Karpas-422 (cell line): ENCODE results near the gene LIN28A. TPM values are rescaled to one million over a fixed set of nuclear protein-coding genes. Genes with fewer than 3 reads are reported as not detected.

ENCODE experiments used
- DNase-seq: peaks from one replicate; pipeline ENCODE4 v3.0.0-alpha.2; 2015
- H2AFZ ChIP-seq: fragments of 200-600 bp; sonication (generic); 2 replicates; pipeline ENCODE4 v1.6.1; 2014; ENCODE audit warnings: antibody characterized with exemption, low read length, mixed read lengths
- H3K27ac ChIP-seq: fragments of 200-600 bp; sonication (generic); 2 replicates; pipeline ENCODE4 v1.5.1; 2014; ENCODE audit warnings: mild to moderate bottlenecking, low read length, moderate library complexity
- H3K27me3 ChIP-seq: fragments of 200-600 bp; sonication (generic); 2 replicates; pipeline ENCODE4 v1.6.1; 2014; ENCODE audit warnings: low read length, mixed read lengths
- H3K36me3 ChIP-seq: fragments of 200-600 bp; sonication (generic); 2 replicates; pipeline ENCODE4 v1.6.1; 2014; ENCODE audit warnings: low read length, mixed read lengths; ENCODE audit not compliant: insufficient read depth
- H3K4me1 ChIP-seq: fragments of 200-600 bp; sonication (generic); 2 replicates; pipeline ENCODE4 v1.6.1; 2014; ENCODE audit warnings: mild to moderate bottlenecking, low read length, mixed read lengths
- H3K4me2 ChIP-seq: fragments of 200-600 bp; sonication (generic); 2 replicates; pipeline ENCODE4 v1.6.1; 2014; ENCODE audit warnings: low read length, low read depth, mild to moderate bottlenecking; ENCODE audit not compliant: poor library complexity, severe bottlenecking
- H3K4me3 ChIP-seq: fragments of 200-600 bp; sonication (generic); 2 replicates; pipeline ENCODE4 v1.5.1; 2014; ENCODE audit warnings: mild to moderate bottlenecking, antibody characterized with exemption, low read length, mixed read lengths
- H3K79me2 ChIP-seq: fragments of 200-600 bp; sonication (generic); 2 replicates; pipeline ENCODE4 v1.6.1; 2014; ENCODE audit warnings: mild to moderate bottlenecking, low read length, mixed read lengths
- H3K9ac ChIP-seq: fragments of 200-600 bp; sonication (generic); 2 replicates; pipeline ENCODE4 v1.6.0; 2014; ENCODE audit warnings: low read length
- H3K9me2 ChIP-seq: fragments of 200-600 bp; sonication (generic), shearing (Covaris generic); replicated peaks from 2 replicates; pipeline ENCODE4 v1.6.0; 2014; ENCODE audit warnings: mild to moderate bottlenecking, low read length, moderate library complexity; ENCODE audit not compliant: insufficient read depth
- H3K9me3 ChIP-seq: fragments of 300-700, 200-600 bp; sonication (generic); 2 replicates; pipeline ENCODE4 v1.6.1; 2014; ENCODE audit warnings: low read length, mixed read lengths
- H4K20me1 ChIP-seq: fragments of 200-600 bp; sonication (generic); 2 replicates; pipeline ENCODE4 v1.6.1; 2014; ENCODE audit warnings: mild to moderate bottlenecking, antibody characterized with exemption, low read length, low read depth; ENCODE audit not compliant: insufficient read depth
- total RNA-seq: library from RNA; depleted of rRNA; stranded (reverse); fragments of >200 nt; shearing (Covaris generic); gene quantifications from 2 replicates; pipeline ENCODE4 v1.2.3, GENCODE V29; 2014; ENCODE audit warnings: low replicate concordance

The LIN28A gene
- total RNA-seq, 1 experiment from 2014 or later, result 0.04 TPM

- Histone ChIP-seq H3K9ac (peak overlapping the region; percentile 84), H3K27me3 (no peaks in the 10 kb centered on the region), H3K36me3 (peaks cover 7% of the 10 kb centered on the region; the same call in 1 of the 2 replicates), H3K79me2 (peaks cover 23% of the 10 kb centered on the region), H3K4me2 (peak overlapping the region; percentile 82), H3K9me2 (no peaks in the 10 kb centered on the region), H3K4me3 (peak overlapping the region; percentile 90), H2AFZ (peak overlapping the region; percentile 68; the same call in 1 of the 2 replicates), H4K20me1 (no peaks in the 10 kb centered on the region), H3K9me3 (no peaks in the 10 kb centered on the region), H3K4me1 (peaks cover 22% of the 10 kb centered on the region), H3K27ac (no peak overlapping the region)
- no peak for DNase-seq
Observed at GRCh38 chr1:26432793-26433192, 22.2 kb downstream of the LIN28A start.

- Histone ChIP-seq H3K9ac (no peak overlapping the region), H3K4me1 (peaks cover 22% of the 10 kb centered on the region), H3K4me2 (no peak overlapping the region), H3K27me3 (no peaks in the 10 kb centered on the region), H2AFZ (no peak overlapping the region), H3K9me2 (no peaks in the 10 kb centered on the region), H3K4me3 (no peak overlapping the region), H3K79me2 (peaks cover 23% of the 10 kb centered on the region), H3K36me3 (peaks cover 18% of the 10 kb centered on the region), H3K27ac (no peak overlapping the region), H4K20me1 (no peaks in the 10 kb centered on the region), H3K9me3 (no peaks in the 10 kb centered on the region)
- DNase-seq, result no peak
Observed at GRCh38 chr1:26434161-26434752, 23.6 kb downstream of the LIN28A start.

- H3K27me3 ChIP-seq, result no peaks in the 10 kb centered on the region
- H3K4me2 ChIP-seq, result no peak overlapping the region
- H3K9ac ChIP-seq, result no peak overlapping the region
- no peaks in the 10 kb centered on the region for H4K20me1 ChIP-seq
- no peaks in the 10 kb centered on the region for H3K9me2 ChIP-seq
- H3K4me1 ChIP-seq, result peaks cover 9% of the 10 kb centered on the region
- peaks cover 37% of the 10 kb centered on the region for H3K36me3 ChIP-seq
- H3K79me2 ChIP-seq, result peaks cover 14% of the 10 kb centered on the region
- DNase-seq, result no peak
- no peak overlapping the region for H3K27ac ChIP-seq
- H3K9me3 ChIP-seq, result no peaks in the 10 kb centered on the region
- no peak overlapping the region for H2AFZ ChIP-seq
- no peak overlapping the region for H3K4me3 ChIP-seq
Observed at GRCh38 chr1:26438041-26438440, 27.4 kb downstream of the LIN28A start.

- Histone ChIP-seq H3K27me3 (no peaks in the 10 kb centered on the region), H3K4me1 (no peaks in the 10 kb centered on the region), H3K79me2 (no peaks in the 10 kb centered on the region), H3K9ac (no peak overlapping the region), H2AFZ (no peak overlapping the region), H4K20me1 (no peaks in the 10 kb centered on the region), H3K4me3 (no peak overlapping the region), H3K9me3 (no peaks in the 10 kb centered on the region), H3K36me3 (peaks cover 43% of the 10 kb centered on the region), H3K9me2 (no peaks in the 10 kb centered on the region), H3K27ac (no peak overlapping the region), H3K4me2 (no peak overlapping the region)
- DNase-seq, result no peak
Observed at GRCh38 chr1:26440259-26440658, 29.6 kb downstream of the LIN28A start.

GRCh38 chr1:26449868-26450267 is 39.3 kb downstream of the LIN28A start:
- Histone ChIP-seq H3K9me3 (no peaks in the 10 kb centered on the region), H4K20me1 (no peaks in the 10 kb centered on the region), H2AFZ (no peak overlapping the region), H3K9ac (no peak overlapping the region), H3K27ac (no peak overlapping the region), H3K4me1 (no peaks in the 10 kb centered on the region), H3K36me3 (peaks cover 9% of the 10 kb centered on the region), H3K79me2 (no peaks in the 10 kb centered on the region), H3K9me2 (no peaks in the 10 kb centered on the region), H3K4me3 (no peak overlapping the region), H3K4me2 (no peak overlapping the region), H3K27me3 (no peaks in the 10 kb centered on the region)
- DNase-seq, result no peak

GRCh38 chr1:26450908-26451307 is 40.3 kb downstream of the LIN28A start:
- peaks cover 6% of the 10 kb centered on the region; the same call in 1 of the 2 replicates for H3K36me3 ChIP-seq

GRCh38 chr1:26452459-26453183 is 42.0 kb downstream of the LIN28A start:
- H3K4me2 ChIP-seq, result no peak overlapping the region
- no peak overlapping the region for H3K9ac ChIP-seq
- no peaks in the 10 kb centered on the region for H3K4me1 ChIP-seq
- H3K4me3 ChIP-seq, result no peak overlapping the region
- no peaks in the 10 kb centered on the region for H3K79me2 ChIP-seq
- H3K9me3 ChIP-seq, result no peaks in the 10 kb centered on the region
- H3K27ac ChIP-seq, result no peak overlapping the region
- no peak for DNase-seq
- H3K27me3 ChIP-seq, result no peaks in the 10 kb centered on the region
- no peak overlapping the region for H2AFZ ChIP-seq
- no peaks in the 10 kb centered on the region for H4K20me1 ChIP-seq
- peaks cover 7% of the 10 kb centered on the region; the same call in 1 of the 2 replicates for H3K36me3 ChIP-seq
- no peaks in the 10 kb centered on the region for H3K9me2 ChIP-seq

More at GRCh38 chr1:26450908-26451307, 40.3 kb downstream of the LIN28A start:
- no peak overlapping the region for H3K9ac ChIP-seq
- DNase-seq, result no peak
- no peak overlapping the region for H3K4me3 ChIP-seq
- no peak overlapping the region for H3K27ac ChIP-seq
- H2AFZ ChIP-seq, result no peak overlapping the region
- H3K27me3 ChIP-seq, result no peaks in the 10 kb centered on the region
- H3K79me2 ChIP-seq, result no peaks in the 10 kb centered on the region
- H3K4me1 ChIP-seq, result no peaks in the 10 kb centered on the region
- no peaks in the 10 kb centered on the region for H3K9me3 ChIP-seq
- no peaks in the 10 kb centered on the region for H3K9me2 ChIP-seq
- H4K20me1 ChIP-seq, result no peaks in the 10 kb centered on the region
- no peak overlapping the region for H3K4me2 ChIP-seq

GRCh38 chr1:26459148-26459547 is 48.5 kb downstream of the LIN28A start:
- H3K27ac ChIP-seq, result no peak overlapping the region
- no peak overlapping the region for H3K4me3 ChIP-seq
- DNase-seq, result no peak
- peaks cover 17% of the 10 kb centered on the region; the same call in 1 of the 2 replicates for H3K36me3 ChIP-seq
- no peak overlapping the region for H3K4me2 ChIP-seq
- H3K9me2 ChIP-seq, result no peaks in the 10 kb centered on the region
- H3K79me2 ChIP-seq, result no peaks in the 10 kb centered on the region
- no peaks in the 10 kb centered on the region for H3K27me3 ChIP-seq
- H3K9ac ChIP-seq, result no peak overlapping the region
- no peaks in the 10 kb centered on the region for H3K9me3 ChIP-seq
- no peaks in the 10 kb centered on the region for H3K4me1 ChIP-seq
- no peaks in the 10 kb centered on the region for H4K20me1 ChIP-seq
- H2AFZ ChIP-seq, result no peak overlapping the region
